GM19324 (cell line): ENCODE data around the gene VMP1.
"Not testable (repeated sequence)": the region's sequence is repeated elsewhere in the genome, so short reads cannot be mapped to it uniquely, and the experiment has no call there.

ENCODE experiments used
- ATAC-seq: cut with Tn5 transposase; IDR thresholded peaks from one replicate; pipeline ENCODE4 v1.9.1; 2021; ENCODE audit warnings: mild to moderate bottlenecking, moderate library complexity; ENCODE audit not compliant: unreplicated experiment, low FRiP score

Gene VMP1

GRCh38 chr17:59771093-59771492 is 63.6 kb downstream of the VMP1 start:
- ATAC-seq: no peak

GRCh38 chr17:59775786-59776350 is 68.4 kb downstream of the VMP1 start:
- no peak for ATAC-seq

GRCh38 chr17:59776577-59776976 is 69.1 kb downstream of the VMP1 start:
- no peak for ATAC-seq

- ATAC-seq: no peak
Observed at GRCh38 chr17:59777033-59777432, 69.6 kb downstream of the VMP1 start.

- no peak for ATAC-seq
Observed at GRCh38 chr17:59778996-59779395, 71.5 kb downstream of the VMP1 start.

GRCh38 chr17:59779521-59779920 is 72.1 kb downstream of the VMP1 start:
- no peak for ATAC-seq

GRCh38 chr17:59780548-59780947 is 73.1 kb downstream of the VMP1 start:
- ATAC-seq: not testable (repeated sequence)

- ATAC-seq: no peak
Observed at GRCh38 chr17:59783221-59784047, 76.0 kb downstream of the VMP1 start.

GRCh38 chr17:59785091-59785799 is 77.8 kb downstream of the VMP1 start:
- ATAC-seq: no peak

- no peak for ATAC-seq
Observed at GRCh38 chr17:59786213-59786535, 78.7 kb downstream of the VMP1 start.

- peak; percentile 84 for ATAC-seq
Observed at GRCh38 chr17:59786536-59787319, 79.3 kb downstream of the VMP1 start.

- not testable (repeated sequence) for ATAC-seq
Observed at GRCh38 chr17:59789849-59790248, 82.4 kb downstream of the VMP1 start.

GRCh38 chr17:59790418-59790817 is 83.0 kb downstream of the VMP1 start:
- ATAC-seq: not testable (repeated sequence)

- ATAC-seq: no peak
Observed at GRCh38 chr17:59790910-59791309, 83.5 kb downstream of the VMP1 start.

GRCh38 chr17:59791603-59792457 is 84.4 kb downstream of the VMP1 start:
- no peak for ATAC-seq

- not testable (repeated sequence) for ATAC-seq
Observed at GRCh38 chr17:59792458-59792823, 85.0 kb downstream of the VMP1 start.

- ATAC-seq: no peak
Observed at GRCh38 chr17:59793205-59793604, 85.8 kb downstream of the VMP1 start.

- ATAC-seq: no peak
Observed at GRCh38 chr17:59796138-59796537, 88.7 kb downstream of the VMP1 start.

GRCh38 chr17:59796785-59797205 is 89.3 kb downstream of the VMP1 start:
- ATAC-seq: no peak

- no peak for ATAC-seq
Observed at GRCh38 chr17:59798111-59798510, 90.7 kb downstream of the VMP1 start.
